HG03432 (cell line): ENCODE results near the gene ADAMTS14.
"Not testable (repeated sequence)": the region's sequence is repeated elsewhere in the genome, so short reads cannot be mapped to it uniquely, and the experiment has no call there.

Source experiments
- ATAC-seq: cut with Tn5 transposase; IDR thresholded peaks from one replicate; pipeline ENCODE4 v1.9.1; 2021; ENCODE audit warnings: mild to moderate bottlenecking, moderate library complexity; ENCODE audit not compliant: unreplicated experiment

ADAMTS14 gene

GRCh38 chr10:70652761-70653657 lies 19.3 kb upstream of the ADAMTS14 start:
- no peak for ATAC-seq

- no peak for ATAC-seq
Observed at GRCh38 chr10:70655316-70655715, 17.0 kb upstream of the ADAMTS14 start.

- peak; percentile 92 for ATAC-seq
Observed at GRCh38 chr10:70656489-70656888, 15.8 kb upstream of the ADAMTS14 start.

- no peak for ATAC-seq
Observed at GRCh38 chr10:70657041-70657440, 15.3 kb upstream of the ADAMTS14 start.

- no peak for ATAC-seq
Observed at GRCh38 chr10:70658582-70659136, 13.6 kb upstream of the ADAMTS14 start.

- ATAC-seq: no peak
Observed at GRCh38 chr10:70659306-70659705, 13.0 kb upstream of the ADAMTS14 start.

- no peak for ATAC-seq
Observed at GRCh38 chr10:70660722-70661121, 11.6 kb upstream of the ADAMTS14 start.

- no peak for ATAC-seq
Observed at GRCh38 chr10:70661623-70662361, 10.5 kb upstream of the ADAMTS14 start.

- no peak for ATAC-seq
Observed at GRCh38 chr10:70662362-70663220, 9.7 kb upstream of the ADAMTS14 start.

GRCh38 chr10:70663458-70664409 lies 8.6 kb upstream of the ADAMTS14 start:
- not testable (repeated sequence) for ATAC-seq

- no peak for ATAC-seq
Observed at GRCh38 chr10:70664702-70665195, 7.6 kb upstream of the ADAMTS14 start.

GRCh38 chr10:70666960-70667798 lies 5.1 kb upstream of the ADAMTS14 start:
- no peak for ATAC-seq

GRCh38 chr10:70667818-70668217 lies 4.5 kb upstream of the ADAMTS14 start:
- not testable (repeated sequence) for ATAC-seq

GRCh38 chr10:70668454-70668970 lies 3.8 kb upstream of the ADAMTS14 start:
- no peak for ATAC-seq

GRCh38 chr10:70669015-70669414 lies 3.3 kb upstream of the ADAMTS14 start:
- no peak for ATAC-seq

GRCh38 chr10:70669732-70670317 lies 2.5 kb upstream of the ADAMTS14 start:
- ATAC-seq: no peak

- no peak for ATAC-seq
Observed at GRCh38 chr10:70671619-70672164, 614 bp upstream of the ADAMTS14 start.
